Peyer's patch (tissue), 4 donors: ENCODE measurements around the gene IL12A.

Experiments used
- POLR2A ChIP-seq, 2 donors: fragments of 450-650 bp; IDR thresholded peaks; one replicate each; pipeline ENCODE4 v1.5.1; 2017; ENCODE audit warnings: antibody characterized with exemption in 2 of 2, mild to moderate bottlenecking in 2 of 2, moderate library complexity in 2 of 2
- TF ChIP-seq, protein P1 (sequence below), 6 experiments: fragments of 450-650 bp in 4 of 6; fragments of 200-600 bp in 2 of 6; sonication (generic) in 1 of 6; IDR thresholded peaks; one replicate each; pipeline ENCODE4 v1.5.1; 2017 to 2019; ENCODE audit warnings: antibody characterized with exemption in 6 of 6, mild to moderate bottlenecking in 3 of 6, moderate library complexity in 1 of 6

DNA sequence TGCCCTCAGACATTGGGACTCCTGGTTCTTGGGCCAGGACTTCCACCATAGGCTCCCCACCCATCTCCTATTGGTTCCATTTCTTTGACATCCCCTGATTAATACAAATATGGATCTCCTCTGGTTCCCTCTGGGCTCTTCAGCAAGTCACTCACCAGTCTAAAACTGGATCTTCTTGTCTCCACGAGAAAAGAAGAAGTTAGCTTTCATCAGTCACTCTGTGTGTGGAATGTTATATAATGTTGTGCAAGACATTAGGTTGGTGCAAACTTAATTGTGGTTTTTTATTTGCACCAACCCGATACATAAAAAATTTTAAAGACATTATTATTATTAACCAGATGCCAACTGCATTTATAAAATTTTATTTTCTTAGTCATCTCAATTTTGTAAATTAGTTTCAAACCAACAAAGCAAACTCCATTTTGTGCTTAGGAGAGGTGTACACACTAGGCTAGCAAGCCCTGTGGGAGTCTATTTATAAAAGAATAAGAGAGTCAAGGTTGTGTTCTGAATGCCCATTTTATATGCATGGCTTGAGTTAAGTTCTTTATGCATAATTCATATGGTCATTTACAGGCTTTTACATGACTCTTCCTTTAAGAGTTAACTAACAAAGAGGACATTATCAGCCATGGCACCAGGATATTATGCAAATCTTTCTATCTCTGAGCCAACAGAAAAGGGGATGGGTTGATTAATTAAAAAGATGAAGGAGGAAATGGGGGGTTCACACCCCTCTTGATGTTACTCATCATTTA, 35.1 kb upstream of the IL12A start:
- TF ChIP-seq, protein P1, sequence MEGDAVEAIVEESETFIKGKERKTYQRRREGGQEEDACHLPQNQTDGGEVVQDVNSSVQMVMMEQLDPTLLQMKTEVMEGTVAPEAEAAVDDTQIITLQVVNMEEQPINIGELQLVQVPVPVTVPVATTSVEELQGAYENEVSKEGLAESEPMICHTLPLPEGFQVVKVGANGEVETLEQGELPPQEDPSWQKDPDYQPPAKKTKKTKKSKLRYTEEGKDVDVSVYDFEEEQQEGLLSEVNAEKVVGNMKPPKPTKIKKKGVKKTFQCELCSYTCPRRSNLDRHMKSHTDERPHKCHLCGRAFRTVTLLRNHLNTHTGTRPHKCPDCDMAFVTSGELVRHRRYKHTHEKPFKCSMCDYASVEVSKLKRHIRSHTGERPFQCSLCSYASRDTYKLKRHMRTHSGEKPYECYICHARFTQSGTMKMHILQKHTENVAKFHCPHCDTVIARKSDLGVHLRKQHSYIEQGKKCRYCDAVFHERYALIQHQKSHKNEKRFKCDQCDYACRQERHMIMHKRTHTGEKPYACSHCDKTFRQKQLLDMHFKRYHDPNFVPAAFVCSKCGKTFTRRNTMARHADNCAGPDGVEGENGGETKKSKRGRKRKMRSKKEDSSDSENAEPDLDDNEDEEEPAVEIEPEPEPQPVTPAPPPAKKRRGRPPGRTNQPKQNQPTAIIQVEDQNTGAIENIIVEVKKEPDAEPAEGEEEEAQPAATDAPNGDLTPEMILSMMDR (IDR thresholded peaks at IDR 0.05): no peak
- TF ChIP-seq POLR2A (IDR thresholded peaks at IDR 0.05): no peak
